Fibroblast of lung (primary cell): ENCODE measurements around the gene RSPH3.

Source experiments
- EZH2 ChIP-seq: IDR thresholded peaks from 2 replicates; pipeline ENCODE4 v1.5.1; 2012; ENCODE audit warnings: low read length, control low read depth, mild to moderate bottlenecking; ENCODE audit errors: missing control alignments
- TF ChIP-seq, protein P1 (sequence below), 2 donors: IDR thresholded peaks in 1 of 2; conservative IDR thresholded peaks in 1 of 2; 1 replicate in 1 of 2; 2 replicates in 1 of 2; pipeline ENCODE4 v1.5.1; 2011 to 2012; ENCODE audit warnings: low read length in 2 of 2, control low read depth in 1 of 2, inconsistent platforms in 1 of 2, low read depth in 1 of 2, mild to moderate bottlenecking in 1 of 2

DNA sequence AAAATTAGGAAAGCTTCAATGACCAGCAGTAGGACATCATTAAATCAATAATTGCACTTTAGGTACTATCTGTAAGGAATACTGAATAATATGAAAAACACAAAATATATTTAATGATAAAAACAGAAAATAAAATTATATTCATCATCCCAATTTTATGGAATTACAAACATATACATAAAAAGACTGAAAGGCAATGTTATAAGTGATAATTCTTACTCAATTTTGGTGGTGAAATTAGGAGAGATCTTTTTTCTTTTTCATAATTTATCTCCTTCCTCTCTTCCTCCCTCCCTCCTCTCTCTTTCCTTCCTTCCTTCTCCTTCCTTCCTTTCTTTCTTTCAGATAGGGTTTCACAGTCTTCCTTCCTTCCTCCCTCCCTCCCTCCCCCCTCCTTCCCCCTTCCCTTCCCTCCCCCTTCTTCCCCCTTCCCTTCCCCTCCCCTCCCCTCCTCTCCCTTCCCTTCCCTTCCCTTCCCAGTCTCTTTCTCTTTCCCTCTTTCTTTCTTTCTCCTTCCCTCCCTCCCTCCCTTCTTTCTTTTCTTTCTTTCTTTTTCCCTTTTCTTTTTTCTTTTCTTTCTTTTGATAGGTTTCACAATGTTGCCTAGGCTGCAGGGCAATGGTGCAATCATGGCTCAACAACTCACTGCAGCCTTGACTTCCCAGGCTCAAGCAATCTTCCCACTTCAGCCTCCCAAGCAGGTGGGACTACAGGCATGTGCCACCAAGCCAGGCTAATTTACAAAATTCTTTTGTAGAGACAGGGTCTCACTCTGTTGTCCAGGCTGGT lies 36.8 kb downstream of the RSPH3 start:
- TF ChIP-seq, protein P1, sequence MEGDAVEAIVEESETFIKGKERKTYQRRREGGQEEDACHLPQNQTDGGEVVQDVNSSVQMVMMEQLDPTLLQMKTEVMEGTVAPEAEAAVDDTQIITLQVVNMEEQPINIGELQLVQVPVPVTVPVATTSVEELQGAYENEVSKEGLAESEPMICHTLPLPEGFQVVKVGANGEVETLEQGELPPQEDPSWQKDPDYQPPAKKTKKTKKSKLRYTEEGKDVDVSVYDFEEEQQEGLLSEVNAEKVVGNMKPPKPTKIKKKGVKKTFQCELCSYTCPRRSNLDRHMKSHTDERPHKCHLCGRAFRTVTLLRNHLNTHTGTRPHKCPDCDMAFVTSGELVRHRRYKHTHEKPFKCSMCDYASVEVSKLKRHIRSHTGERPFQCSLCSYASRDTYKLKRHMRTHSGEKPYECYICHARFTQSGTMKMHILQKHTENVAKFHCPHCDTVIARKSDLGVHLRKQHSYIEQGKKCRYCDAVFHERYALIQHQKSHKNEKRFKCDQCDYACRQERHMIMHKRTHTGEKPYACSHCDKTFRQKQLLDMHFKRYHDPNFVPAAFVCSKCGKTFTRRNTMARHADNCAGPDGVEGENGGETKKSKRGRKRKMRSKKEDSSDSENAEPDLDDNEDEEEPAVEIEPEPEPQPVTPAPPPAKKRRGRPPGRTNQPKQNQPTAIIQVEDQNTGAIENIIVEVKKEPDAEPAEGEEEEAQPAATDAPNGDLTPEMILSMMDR (conservative IDR thresholded peaks at IDR 0.05 in 1 of 2, IDR thresholded peaks at IDR 0.05 in 1 of 2; ENCODE audit: low read depth in 1 of 2, low read length in 2 of 2): no peak
- TF ChIP-seq EZH2: no peak
